Measurements from ENCODE around the gene ATP5F1A.

Gene ATP5F1A

GRCh38 chr18:46042571-46043123 is 55.4 kb downstream of the ATP5F1A start:
- no peak for FAIRE-seq

DNA sequence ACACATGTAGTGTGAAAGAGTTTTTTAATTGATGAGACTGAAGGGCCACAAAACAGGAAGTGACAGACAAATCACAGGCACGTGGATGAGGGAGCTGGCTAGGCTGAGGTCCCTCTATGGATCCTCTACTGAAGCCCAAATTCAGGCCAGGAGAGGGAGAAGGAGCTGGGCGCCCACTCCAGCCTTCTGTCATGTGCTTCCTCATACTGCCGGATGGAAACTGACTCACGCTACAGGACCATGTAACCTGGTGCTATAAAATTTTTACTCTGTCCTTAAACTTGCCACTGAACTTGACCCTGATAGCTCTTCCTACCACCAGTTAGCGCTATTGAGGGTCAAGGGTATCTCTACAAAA is 57.4 kb downstream of the ATP5F1A start:
- FAIRE-seq = no peak

DNA sequence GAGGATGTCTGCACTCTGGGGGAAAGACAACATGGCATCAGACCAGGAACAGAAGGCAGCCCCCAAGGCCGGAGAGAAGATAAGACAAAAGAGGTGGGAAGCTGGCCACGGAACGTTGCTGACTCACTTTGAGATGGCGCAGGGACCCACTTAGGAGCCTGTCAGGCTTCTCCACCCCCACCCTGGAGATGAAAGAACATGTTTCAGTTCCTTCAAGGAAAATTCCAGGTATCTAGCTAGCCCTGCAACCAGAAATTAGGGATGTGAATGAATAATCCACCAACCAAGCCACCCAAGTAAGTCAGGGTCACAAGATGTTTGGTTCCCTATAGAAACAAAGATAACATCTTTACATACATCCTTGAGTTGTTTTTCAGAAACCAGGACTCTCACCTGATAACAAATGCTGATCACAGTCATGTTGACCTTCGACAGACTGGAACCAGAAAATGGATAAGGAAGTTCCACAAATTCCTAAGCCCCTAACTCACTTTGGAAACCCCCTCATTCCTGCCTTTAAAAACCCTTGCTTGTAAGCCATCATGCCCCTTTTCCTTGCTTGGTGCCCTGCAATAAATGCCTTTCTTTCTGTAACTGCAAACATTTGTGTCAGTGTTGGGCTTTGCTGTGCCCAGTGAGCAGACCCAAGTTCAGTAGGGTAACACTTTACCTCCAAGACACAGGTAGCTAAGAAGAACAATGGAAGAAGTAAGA is 57.9 kb downstream of the ATP5F1A start:
- no peak for FAIRE-seq

GRCh38 chr18:46037512-46038305 is 60.4 kb downstream of the ATP5F1A start:
- no peak for FAIRE-seq

- peak; percentile 96 for FAIRE-seq
Observed at GRCh38 chr18:46035696-46036680, 62.1 kb downstream of the ATP5F1A start.

- no peak for FAIRE-seq
Observed at GRCh38 chr18:46034230-46034629, 63.9 kb downstream of the ATP5F1A start.

DNA sequence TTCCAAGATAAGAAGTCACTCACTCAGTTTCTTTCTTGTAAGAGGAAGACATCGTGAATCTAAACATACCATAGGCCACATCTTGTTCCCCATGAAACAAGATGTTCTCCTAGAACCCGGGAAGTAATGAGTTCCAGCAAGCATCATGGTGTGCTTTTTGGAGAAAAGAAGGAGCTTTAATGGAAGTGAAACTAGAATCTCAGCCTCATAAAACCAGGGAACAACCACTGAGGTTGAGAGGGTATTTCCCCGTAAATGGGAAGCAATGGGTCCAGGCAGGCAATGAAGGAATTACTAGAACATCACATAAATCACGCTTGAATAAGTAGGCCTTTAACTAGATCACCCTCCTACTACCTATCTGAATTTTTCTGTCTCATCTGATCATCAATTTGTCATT is 66.4 kb downstream of the ATP5F1A start:
- FAIRE-seq = no peak

Measured in G401.6 (cell line).